GM13977 (cell line): ENCODE measurements around the gene CCPG1.
A peak's percentile ranks its signal among the peaks of the same experiment; 100 is the strongest.

ENCODE experiments used
- DNase-seq: peaks from one replicate; pipeline ENCODE4 v3.0.0; 2012; ENCODE audit warnings: low spot score
- CTCF ChIP-seq: IDR thresholded peaks from 2 replicates; pipeline ENCODE4 v1.5.1; 2012; ENCODE audit warnings: mild to moderate bottlenecking, control low read depth; ENCODE audit not compliant: insufficient read depth; ENCODE audit errors: extremely low read depth, missing control alignments
- in situ Hi-C: fragments of 300-500 bp; cut with MboI; formaldehyde crosslinking; loops from one replicate; pipeline ENCODE4 v1.12.0; 2022; ENCODE audit warnings: low sequenced_read_pairs, low pct_unique_long_range_greater_than_20kb, mixed read lengths, inconsistent platforms; ENCODE audit not compliant: unreplicated experiment

The CCPG1 gene

GRCh38 chr15:55372701-55373440, 35.3 kb downstream of the CCPG1 start:
- TF ChIP-seq CTCF, result no peak
- in situ Hi-C loops, result no loop called here
- peak; percentile 18 for DNase-seq

- in situ Hi-C loops, result no loop called here
- no peak for DNase-seq
- TF ChIP-seq CTCF, result no peak
These were observed 41.2 kb downstream of the CCPG1 start for GRCh38 chr15:55366981-55367380.

- no peak for TF ChIP-seq CTCF
- in situ Hi-C loops, result no loop called here
- no peak for DNase-seq
These were observed 45.5 kb downstream of the CCPG1 start for GRCh38 chr15:55362641-55363040.

GRCh38 chr15:55361048-55361447, 47.1 kb downstream of the CCPG1 start:
- TF ChIP-seq CTCF, result no peak
- no peak for DNase-seq
- in situ Hi-C loops, result no loop called here

- in situ Hi-C loops, result no loop called here
- no peak for TF ChIP-seq CTCF
- DNase-seq, result no peak
These were observed 47.9 kb downstream of the CCPG1 start for GRCh38 chr15:55360256-55360655.

- TF ChIP-seq CTCF, result no peak
- no peak for DNase-seq
- in situ Hi-C loops, result no loop called here
These were observed 49.7 kb downstream of the CCPG1 start for GRCh38 chr15:55358471-55358870.
